ENCODE measurements around the gene RSPRY1.

RSPRY1 gene

DNA sequence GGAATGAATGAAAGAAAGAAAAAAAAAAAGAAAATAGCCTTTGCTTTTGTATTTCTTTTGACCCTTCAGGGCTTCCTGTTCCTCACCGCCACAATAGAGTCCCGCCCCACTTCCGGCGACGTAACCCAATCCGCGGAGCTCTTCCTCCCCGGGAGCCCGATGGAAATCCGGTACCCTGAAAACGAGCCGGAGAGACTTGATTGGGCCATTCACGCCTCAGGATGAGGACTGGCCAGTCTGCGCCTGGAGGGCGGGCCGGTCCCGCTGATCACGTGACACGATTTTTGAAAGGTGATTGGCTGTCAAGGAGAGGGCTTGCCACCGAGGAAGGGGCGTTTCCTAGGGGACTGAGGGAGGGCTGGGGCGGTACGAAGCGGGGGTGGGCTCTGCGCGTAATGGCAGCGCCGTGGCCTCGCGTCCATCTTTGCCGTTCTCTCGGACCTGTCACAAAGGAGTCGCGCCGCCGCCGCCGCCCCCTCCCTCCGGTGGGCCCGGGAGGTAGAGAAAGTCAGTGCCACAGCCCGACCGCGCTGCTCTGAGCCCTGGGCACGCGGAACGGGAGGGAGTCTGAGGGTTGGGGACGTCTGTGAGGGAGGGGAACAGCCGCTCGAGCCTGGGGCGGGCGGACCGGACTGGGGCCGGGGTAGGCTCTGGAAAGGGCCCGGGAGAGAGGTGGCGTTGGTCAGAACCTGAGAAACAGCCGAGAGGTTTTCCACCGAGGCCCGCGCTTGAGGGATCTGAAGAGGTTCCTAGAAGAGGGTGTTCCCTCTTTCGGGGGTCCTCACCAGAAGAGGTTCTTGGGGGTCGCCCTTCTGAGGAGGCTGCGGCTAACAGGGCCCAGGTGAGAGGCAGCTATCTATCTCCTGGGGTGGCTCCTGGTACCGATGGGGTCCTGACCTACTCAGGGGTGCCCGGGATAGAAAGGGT is at the start of gene RSPRY1, which contains the start of gene PSME3IP1:
Gene RSPRY1, plus strand, starts transcription at position 385 of the 927 bp plus-strand sequence. CDS start 18,330 bp downstream, outside the sequence.
Gene PSME3IP1, minus strand, starts transcription at position 95 of the 927 bp plus-strand sequence. CDS start 12,185 bp downstream, outside the sequence.
- peak; percentile 100 for DNase-seq

DNA sequence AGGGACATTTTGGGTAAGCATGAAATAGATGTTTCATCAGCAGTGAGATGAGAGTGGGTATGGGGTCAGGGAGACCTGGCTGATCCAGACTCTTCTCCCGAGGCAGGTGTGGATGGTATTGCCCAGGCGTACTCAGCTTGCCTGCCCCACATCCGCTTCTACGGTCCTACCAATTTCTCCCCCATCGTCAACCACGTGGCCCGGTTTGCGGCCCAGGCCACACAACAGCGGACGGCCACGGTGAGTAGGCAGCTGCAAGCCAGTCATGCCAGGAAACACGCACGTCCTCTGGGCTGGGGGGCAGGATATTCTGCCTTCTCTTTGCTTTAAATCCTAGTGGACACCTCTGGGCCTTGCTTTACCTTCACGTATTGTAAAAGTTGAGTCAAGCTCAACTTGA is 49.1 kb upstream of the RSPRY1 start:
- no peak for DNase-seq

DNA sequence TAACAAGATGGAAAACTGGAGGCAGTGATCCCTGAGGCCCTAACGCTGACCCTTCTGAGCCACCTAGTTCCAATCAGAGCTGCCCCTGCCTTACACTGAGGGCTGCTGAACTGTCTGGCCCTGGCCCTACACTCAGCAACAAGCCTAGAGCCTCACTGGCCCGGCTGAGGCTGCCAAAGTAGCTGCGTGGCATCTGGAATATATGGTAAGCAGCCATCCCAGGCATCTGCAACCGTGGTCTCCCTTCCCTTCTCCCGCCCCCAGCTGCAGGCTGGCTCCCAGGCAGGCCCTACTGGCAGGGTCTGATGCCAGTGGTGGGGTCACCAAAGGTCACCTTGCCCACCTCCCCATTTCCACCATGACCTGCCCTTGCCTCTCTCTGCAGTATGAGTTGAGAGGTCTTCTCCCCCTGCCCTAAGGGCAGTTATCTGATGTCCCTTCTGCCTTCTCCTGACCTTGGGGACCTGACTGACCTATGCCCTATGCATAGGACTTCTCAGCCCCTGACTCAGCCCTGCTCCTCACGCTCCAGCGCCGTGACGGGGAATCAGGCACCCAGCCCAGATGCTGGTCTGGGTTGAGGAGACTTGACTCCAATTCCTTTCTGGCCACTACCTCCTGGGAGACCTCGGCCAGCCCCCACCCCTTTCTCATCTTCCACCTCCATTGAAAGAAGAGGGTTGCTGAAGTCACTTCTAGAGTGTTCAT is 48.4 kb upstream of the RSPRY1 start:
- peak; percentile 47 for DNase-seq

DNA sequence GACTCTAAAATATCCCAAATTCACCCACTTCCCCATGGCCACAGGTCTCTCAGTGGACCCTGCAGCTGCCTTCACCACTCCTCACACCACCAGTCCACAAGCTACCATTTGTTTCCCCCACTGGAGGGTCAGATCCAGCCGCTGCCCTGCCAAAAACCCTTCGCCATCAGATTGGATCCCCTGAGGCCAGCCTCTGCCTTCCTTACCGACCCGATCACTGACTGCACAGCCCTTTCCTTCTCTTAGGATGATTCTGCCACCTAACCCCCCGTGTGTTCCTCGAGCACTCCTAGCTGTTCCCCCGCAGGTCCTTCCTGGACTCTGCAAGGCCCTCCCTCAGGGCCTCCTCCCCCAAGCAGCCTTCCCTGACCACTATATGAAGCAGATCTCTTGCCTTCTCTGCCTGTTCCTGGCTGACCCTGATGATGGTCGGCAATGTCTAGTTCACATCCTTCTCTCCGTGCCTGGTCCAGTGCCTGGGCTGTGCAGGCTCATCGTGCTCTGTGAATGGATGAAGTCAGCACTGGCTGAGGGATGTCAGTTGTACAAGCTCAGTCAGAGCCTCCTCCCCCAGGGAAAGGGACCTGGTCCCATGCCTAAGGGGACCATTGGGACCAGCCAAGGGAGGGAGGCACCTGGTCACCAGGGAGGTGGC is 47.7 kb upstream of the RSPRY1 start:
- peak; percentile 51 for DNase-seq

DNA sequence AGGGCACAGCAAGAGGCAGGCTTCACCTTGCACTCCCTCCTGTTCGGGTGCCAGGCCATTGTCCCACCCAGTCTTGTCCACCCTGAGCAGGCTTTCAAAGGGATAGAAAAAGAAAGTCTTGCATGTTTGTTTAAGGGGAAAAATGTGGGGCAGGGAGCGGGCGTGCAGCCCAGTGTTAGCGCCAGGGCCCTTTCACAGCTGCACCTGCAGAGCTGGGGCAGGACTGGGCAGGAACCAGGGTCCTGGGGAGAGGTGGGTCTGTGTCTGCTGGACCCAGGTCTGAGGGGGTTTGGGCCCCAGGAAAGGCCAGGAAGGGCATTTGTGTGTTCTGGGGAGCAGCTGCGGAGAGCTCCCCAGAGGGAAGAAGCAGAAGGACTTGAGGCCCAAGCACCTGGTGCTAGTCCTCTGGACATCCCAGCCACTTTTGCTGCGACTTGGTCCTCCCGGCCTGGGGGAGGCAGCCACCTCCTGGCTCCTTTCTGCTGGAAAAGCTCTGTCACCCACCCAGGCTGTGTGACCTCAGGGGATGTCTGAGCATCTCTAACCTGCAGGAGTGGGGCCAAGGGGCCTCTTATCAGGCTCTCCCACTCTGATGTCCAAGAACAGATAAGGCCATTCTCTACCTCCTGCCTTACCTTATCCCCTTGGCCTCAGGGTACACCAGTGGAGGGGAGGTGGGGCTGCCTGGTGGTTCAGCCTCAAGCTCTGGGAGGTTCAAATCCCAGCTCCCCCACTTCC is 45.0 kb upstream of the RSPRY1 start:
- DNase-seq = peak; percentile 52

DNA sequence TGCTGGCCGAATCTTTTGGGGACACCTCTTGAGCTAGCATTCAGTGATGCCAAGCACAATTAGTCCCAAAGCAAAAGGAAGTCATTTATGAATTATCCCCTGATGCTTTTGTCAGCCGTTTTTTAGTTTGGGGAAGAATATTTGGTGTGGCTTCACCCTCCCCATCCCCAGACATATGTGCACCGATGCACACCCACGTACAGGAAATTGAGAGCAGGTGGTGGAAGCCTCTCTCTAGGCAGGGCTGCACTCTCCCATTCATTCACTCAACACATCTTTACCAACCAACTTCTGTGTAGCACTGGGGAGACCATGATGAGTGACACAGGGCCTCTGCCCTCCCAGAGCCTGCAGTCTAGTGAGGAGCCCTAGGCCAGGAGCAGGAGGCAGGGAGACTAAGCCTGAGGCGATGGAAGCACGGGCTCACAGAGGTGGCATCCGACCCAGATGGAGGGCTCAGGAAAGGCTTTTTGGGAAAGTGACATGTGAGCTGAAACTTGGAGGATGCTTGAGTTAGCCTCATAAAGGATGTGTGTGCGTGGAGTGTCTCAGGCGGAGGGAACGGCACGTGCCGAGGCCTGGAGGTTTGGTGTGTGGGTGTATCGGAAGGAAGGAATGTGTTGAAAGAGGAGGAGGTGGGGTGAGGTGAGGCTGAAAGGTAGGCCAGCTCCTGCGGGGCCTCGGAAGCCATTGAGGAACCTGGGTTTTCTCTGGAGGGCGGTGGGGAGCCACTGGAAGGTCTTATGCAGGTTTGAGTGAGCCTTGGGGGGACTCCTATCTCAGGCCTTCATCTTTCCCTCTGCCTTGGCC is 44.1 kb upstream of the RSPRY1 start:
- peak; percentile 49 for DNase-seq

DNA sequence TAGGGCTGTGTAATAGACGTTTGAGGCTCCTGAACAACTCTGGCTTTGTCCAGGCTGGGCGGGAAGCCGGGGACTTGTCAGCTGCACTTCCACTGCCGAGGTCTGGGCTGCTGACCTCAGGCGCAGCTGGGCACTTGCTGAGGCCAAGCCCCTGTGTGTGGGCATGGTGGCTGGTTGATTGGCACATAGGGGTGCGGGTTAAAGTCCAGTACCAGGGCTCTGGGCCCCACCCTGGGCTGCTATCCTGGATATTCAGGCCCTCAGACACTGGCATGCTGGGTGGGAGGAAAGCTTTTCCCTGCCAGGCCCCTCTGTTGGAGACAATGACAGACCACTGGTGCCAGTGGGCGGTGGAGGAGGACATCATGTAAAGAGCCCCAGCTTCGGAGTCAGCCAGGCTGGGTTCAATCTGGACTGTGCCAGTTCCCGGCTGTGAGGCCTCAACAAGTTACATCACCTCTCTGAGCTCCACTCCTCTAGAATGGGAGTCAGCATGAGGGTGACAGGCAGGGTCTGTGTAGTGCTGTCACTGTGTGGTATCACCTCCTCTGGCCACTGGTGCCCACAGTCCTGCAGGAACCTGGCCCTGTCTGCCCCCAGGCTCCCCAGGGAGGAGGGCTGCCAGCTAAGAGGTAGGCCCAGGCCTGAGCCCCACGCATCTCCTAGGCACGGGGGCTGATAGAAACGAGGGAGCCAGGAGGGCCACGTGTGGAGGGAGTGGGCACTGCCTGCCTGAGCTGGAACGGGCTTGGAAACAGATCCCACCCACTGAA is 42.8 kb upstream of the RSPRY1 start:
- peak; percentile 51 for DNase-seq

DNA sequence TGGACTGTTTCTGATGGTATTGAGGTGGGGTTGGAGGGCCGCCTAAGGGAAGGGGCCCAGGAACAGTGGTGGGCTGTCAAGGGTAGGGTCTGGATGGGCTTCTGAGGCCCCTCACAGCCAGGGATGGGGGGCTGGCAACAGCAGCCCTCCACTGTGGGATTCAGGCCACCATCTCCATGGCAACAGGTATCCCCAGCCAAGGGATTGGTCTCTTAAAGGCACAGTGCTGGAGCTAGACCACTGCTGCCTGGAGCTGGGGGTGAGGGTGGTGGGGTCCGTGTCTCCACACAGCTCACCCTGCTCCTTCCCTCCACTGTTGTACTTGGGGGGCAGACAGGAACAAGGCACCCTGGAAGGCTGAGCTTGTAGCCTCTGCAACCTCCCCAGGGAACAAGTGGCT is 42.1 kb upstream of the RSPRY1 start:
- DNase-seq = peak; percentile 29

DNA sequence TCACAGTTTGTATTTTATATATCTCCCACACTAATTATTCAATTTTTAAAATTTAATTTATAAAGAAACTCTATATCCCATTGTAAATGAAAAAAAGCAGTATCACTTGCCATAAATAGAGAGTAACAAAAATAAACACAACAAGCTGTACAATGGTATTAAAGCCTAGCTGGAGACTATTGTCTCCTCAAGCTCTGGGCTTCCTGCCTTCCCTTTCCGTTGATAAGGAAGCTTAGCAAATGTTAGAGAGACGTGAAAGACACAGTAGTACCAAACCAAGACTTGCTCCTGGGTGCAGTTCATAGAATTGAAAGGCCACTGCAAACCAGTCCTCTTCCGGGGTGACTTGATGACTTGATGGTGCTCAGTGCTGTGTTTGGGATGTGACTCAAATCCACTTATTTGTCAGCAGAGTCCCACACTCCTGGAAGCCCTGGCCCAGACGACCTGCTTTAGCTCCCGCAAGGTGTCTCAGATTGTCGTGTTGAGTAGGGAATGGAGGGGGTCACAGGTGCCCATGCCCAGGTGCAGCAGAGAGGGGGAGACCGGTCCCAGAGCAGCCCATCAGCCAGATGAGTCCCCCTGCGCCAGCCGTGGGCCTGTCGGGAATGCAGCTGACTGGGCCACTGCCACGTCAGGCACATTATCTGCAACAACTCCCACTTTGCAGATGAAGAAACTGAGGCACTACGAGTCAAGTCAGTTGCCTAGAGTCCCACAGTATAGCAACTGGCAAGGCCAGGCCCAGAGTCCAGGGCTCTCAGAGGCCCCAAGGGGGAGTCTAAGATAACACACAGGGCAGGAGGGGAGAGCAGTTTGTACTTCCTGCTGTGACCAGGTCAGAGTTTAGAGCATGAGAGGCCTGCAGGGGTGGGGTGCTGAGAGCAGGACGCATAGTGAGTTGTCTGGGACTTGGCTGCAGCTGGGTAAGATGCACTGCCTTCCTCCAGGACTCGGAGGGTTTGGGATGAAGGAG is 40.8 kb upstream of the RSPRY1 start:
- peak; percentile 50 for DNase-seq

DNA sequence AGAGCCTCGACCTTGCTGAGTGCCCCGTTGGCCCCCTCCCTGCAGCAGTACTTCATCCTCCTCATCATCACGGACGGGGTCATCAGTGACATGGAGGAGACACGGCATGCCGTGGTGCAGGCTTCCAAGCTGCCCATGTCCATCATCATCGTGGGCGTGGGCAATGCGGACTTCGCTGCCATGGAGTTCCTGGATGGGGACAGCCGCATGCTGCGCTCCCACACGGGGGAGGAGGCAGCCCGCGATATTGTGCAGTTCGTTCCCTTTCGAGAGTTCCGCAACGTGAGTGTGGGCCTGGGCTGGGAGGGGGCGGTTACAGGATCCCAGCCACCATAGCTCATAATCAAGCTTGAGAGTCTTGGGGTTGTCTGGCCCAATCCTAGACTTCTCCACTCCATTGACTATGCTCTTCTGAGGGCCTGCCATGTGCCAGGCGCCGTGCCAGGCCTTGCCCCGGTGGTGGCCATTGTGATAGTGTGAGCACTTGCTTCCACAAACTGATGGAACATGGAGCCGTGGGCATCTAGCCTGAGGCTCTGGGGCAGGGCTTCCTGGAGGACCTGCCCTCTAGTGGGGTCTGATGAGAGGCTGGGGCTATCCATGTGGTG is 40.0 kb upstream of the RSPRY1 start:
- peak; percentile 46 for DNase-seq

DNA sequence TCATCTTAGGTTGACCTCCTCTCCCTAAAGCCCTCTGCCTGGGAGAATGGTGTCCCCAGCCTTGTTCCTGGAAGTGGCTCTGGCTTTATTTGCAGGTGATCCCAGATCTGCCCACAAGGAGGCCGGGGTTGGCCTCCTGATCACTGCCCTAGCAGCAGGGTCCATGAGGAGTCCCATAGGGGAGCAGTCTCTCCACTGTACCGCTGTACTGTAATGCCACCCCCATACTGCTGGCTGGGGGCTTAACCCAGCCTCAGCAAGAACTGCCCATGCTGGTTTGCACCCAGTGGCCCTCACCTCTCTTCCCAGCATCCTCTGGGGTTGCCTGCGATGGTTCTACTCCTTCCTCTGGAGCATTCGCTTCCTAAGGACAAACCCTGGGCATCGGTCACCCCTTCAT is 39.4 kb upstream of the RSPRY1 start:
- peak; percentile 73 for DNase-seq

DNA sequence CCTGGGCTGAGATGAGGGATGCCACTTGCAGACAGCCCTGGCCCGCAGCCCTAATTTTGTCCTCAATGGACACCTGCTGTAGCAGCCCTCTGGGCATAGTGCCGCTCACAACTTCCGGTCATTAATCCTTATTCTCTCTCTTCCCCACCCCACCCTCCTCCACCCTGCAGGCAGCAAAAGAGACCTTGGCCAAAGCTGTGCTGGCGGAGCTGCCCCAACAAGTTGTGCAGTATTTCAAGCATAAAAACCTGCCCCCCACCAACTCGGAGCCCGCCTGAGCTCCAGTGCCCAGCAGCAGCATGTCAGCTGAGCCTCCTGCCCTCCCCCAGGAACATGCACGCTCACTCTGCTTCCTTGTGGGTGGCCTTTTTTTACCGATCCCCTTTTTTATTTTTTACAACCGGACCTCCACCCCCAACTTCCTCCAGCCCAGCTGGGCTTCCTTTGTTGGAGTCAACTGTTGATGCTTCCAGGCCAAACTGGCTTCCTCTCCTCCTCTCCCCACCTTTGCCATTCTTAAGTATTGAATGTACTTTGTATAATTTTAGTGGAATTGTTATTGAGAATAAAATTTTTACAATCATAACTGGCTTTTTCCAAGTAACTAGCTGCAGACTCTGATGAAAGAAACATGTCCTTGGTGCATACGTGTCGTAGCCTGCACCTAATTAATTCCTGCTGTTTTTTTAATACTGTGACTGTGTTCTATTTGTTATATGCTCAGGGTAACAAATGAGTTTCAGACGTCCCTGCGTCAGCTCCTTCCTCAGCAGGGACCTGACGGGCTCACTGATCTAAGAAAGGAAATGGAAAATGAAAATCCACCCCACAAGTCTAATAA is 38.5 kb upstream of the RSPRY1 start:
- DNase-seq = peak; percentile 42

DNA sequence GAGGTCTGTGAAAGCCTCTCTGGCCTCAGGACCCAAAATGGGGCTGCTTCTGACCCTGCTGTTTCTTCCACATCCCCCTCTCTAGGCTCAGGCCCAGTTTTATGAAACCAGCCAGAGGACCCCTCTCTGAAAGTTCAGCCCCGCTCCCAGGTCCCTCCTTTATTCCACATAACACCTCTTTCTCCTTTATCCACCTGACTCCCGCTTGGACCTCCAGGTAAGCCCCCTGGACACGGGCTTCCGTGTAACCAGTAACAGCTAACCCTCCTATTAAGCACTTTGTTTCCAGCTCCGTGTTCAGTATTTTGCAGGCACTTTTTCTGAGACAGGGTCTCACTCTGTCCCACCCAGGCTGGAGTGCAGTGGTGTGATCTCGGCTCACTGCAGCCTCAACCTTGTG is 37.6 kb upstream of the RSPRY1 start:
- peak; percentile 33 for DNase-seq

DNA sequence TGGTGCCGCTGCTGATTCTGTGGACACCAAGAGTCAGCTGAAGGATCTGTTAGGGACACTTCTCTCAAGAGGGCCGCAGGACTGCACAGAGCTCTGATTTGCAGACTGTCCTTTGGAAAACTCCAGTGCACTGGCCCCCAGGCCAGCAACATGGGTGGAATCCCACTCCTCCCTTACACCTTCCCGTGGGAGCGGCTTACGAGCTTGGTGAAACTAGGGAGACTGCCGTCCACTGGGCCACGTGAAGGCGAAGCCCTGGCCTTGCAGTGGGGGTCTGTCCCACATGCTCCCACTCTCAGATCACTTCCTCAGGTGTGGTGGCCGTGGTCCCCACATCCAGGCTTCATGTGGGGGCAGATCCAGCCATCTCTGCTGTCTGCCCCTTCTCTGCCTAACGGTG is 36.7 kb upstream of the RSPRY1 start:
- DNase-seq = no peak

DNA sequence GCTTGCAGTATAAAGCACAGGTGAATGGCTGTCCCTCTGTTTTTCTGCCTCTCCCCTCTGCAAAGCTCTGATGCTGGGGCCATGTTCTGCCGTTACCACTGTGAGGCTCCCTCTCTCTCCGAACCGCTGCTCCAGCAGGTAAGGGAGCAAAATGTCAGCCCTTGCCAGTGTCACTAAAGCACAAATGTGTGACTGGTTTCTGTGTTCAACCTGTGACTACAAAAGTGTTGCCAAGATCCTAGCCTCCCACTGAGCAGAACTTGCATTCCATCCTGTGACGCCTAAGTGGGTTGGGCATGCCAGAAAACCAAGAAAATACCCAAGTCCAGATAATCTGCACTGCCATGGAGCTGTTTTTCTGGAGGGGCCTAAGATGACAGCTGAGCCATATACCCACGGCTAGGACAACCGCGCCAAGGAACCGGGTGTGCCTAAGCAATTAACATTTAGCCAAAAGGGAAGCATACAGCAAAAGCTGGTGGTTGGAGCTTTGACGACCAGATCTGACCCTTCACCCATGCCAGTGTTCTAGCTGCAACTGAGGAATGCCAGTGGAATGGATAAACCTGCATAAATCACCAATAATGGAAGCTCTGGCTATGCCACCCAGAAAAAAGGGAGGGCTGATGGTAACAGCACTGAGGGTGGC is 35.3 kb upstream of the RSPRY1 start:
- DNase-seq = no peak

DNA sequence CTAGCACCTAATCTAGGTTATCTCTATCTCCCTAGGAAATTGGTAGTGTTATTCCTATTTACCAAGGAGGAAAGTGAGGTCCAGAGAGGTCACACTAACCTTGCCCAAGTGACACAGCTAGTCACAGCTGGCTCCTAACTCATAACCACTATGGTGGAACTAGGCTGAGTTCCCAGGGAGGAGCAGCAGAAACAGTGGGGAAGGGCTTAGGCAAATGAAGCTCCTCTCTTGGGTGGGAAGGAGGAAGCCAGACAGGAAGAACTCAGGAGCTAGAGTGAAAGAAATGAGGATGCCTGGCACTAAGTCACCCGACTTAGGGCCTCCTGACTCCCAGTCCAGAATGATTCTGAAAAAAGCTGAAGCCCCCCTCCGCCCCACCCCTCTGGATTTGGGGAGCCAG is 34.8 kb upstream of the RSPRY1 start:
- DNase-seq = no peak
